ENCODE results near the gene P2RY4.

- TF ChIP-seq SUZ12 (IDR thresholded peaks at IDR 0.05; ENCODE audit: extremely low read depth, insufficient read depth, insufficient read length) (no peak), YY1 (IDR thresholded peaks at IDR 0.05; ENCODE audit: insufficient read depth, insufficient read length) (no peak)
Observed at GRCh38 chrX:70254063-70254400, 6.0 kb downstream of the P2RY4 start.

All from NT2/D1 (cell line).